HEK293 (cell line): Measurements from ENCODE around the gene ARID3A.

ENCODE experiments used
- AEBP2 ChIP-seq: fragments of 450-650 bp; formaldehyde crosslinking; IDR thresholded peaks from 2 replicates; pipeline ENCODE4 v1.5.1; 2016; ENCODE audit warnings: missing biosample characterization, missing genetic modification characterization, borderline replicate concordance
- FEZF1 ChIP-seq: fragments of 450-650 bp; formaldehyde crosslinking; IDR thresholded peaks from 2 replicates; pipeline ENCODE4 v1.5.1; 2016; ENCODE audit warnings: missing biosample characterization, missing genetic modification characterization
- GLI4 ChIP-seq: fragments of 450-650 bp; formaldehyde crosslinking; IDR thresholded peaks from 2 replicates; pipeline ENCODE4 v1.5.1; 2016; ENCODE audit warnings: missing biosample characterization, missing genetic modification characterization
- GLIS1 ChIP-seq: fragments of 450-650 bp; formaldehyde crosslinking; IDR thresholded peaks from 2 replicates; pipeline ENCODE4 v1.5.1; 2016; ENCODE audit warnings: missing biosample characterization, missing genetic modification characterization
- HOXA7 ChIP-seq: sonication (generic); formaldehyde crosslinking; IDR thresholded peaks from 2 replicates; pipeline ENCODE4 v1.8.1; 2022; ENCODE audit warnings: missing genetic modification reagents, borderline replicate concordance
- KLF1 ChIP-seq: fragments of 450-650 bp; formaldehyde crosslinking; IDR thresholded peaks from 2 replicates; pipeline ENCODE4 v1.5.1; 2016; ENCODE audit warnings: missing biosample characterization, missing genetic modification characterization
- KLF9 ChIP-seq: fragments of 450-650 bp; formaldehyde crosslinking; IDR thresholded peaks from 2 replicates; pipeline ENCODE4 v1.5.1; 2016; ENCODE audit warnings: missing biosample characterization, missing genetic modification characterization, low read depth
- PATZ1 ChIP-seq: fragments of 450-650 bp; formaldehyde crosslinking; IDR thresholded peaks from 2 replicates; pipeline ENCODE4 v1.5.1; 2016; ENCODE audit warnings: missing biosample characterization, missing genetic modification characterization
- PRDM1 ChIP-seq: fragments of 450-650 bp; formaldehyde crosslinking; IDR thresholded peaks from 2 replicates; pipeline ENCODE4; 2016; ENCODE audit warnings: missing biosample characterization, missing genetic modification characterization
- SALL2 ChIP-seq: fragments of 450-650 bp; formaldehyde crosslinking; IDR thresholded peaks from 2 replicates; pipeline ENCODE4 v1.5.0; 2017; ENCODE audit warnings: missing biosample characterization, mild to moderate bottlenecking, missing genetic modification characterization, borderline replicate concordance
- SCRT2 ChIP-seq: fragments of 450-650 bp; formaldehyde crosslinking; IDR thresholded peaks from 2 replicates; pipeline ENCODE4 v1.5.1; 2016; ENCODE audit warnings: missing biosample characterization, missing genetic modification characterization
- TRIM28 ChIP-seq: IDR thresholded peaks from 2 replicates; pipeline ENCODE4 v1.6.1; 2011; ENCODE audit warnings: low read length, control low read depth, borderline replicate concordance
- ZBTB21 ChIP-seq: fragments of 450-650 bp; formaldehyde crosslinking; IDR thresholded peaks from 2 replicates; pipeline ENCODE4 v1.5.1; 2017; ENCODE audit warnings: missing biosample characterization, missing genetic modification characterization
- ZBTB49 ChIP-seq: fragments of 450-650 bp; formaldehyde crosslinking; IDR thresholded peaks from 2 replicates; pipeline ENCODE4 v1.5.1; 2016; ENCODE audit warnings: missing biosample characterization, missing genetic modification characterization, low read depth
- ZFP69B ChIP-seq: fragments of 450-650 bp; formaldehyde crosslinking; IDR thresholded peaks from 2 replicates; pipeline ENCODE4 v1.5.1; 2016; ENCODE audit warnings: missing biosample characterization, missing genetic modification characterization
- ZNF155 ChIP-seq: fragments of 450-650 bp; formaldehyde crosslinking; IDR thresholded peaks from 2 replicates; pipeline ENCODE4 v1.5.1; 2016; ENCODE audit warnings: missing biosample characterization, missing genetic modification characterization
- ZNF175 ChIP-seq: fragments of 450-650 bp; formaldehyde crosslinking; IDR thresholded peaks from 2 replicates; pipeline ENCODE4 v1.5.1; 2016; ENCODE audit warnings: missing biosample characterization, missing genetic modification characterization
- ZNF19 ChIP-seq: fragments of 450-650 bp; formaldehyde crosslinking; IDR thresholded peaks from 2 replicates; pipeline ENCODE4; 2016; ENCODE audit warnings: missing biosample characterization, missing genetic modification characterization, low read depth
- ZNF202 ChIP-seq: fragments of 450-650 bp; formaldehyde crosslinking; IDR thresholded peaks from 2 replicates; pipeline ENCODE4 v1.5.1; 2016; ENCODE audit warnings: missing biosample characterization, missing genetic modification characterization, borderline replicate concordance
- ZNF274 ChIP-seq, 2 experiments: fragments of 200-500 bp in 1 of 2; fragments of 450-650 bp in 1 of 2; sonication (Bioruptor generic) in 1 of 2; formaldehyde crosslinking in 1 of 2; IDR thresholded peaks; 2 replicates each; pipeline versions ENCODE4 v1.5.1 to v1.6.1; 2014 to 2016; ENCODE audit warnings: borderline replicate concordance in 1 of 2, inconsistent platforms in 1 of 2, low read length in 1 of 2, missing biosample characterization in 1 of 2, missing genetic modification characterization in 1 of 2
- ZNF350 ChIP-seq: fragments of 450-650 bp; formaldehyde crosslinking; IDR thresholded peaks from 2 replicates; pipeline ENCODE4 v1.5.0; 2017; ENCODE audit warnings: missing biosample characterization, mild to moderate bottlenecking, missing genetic modification characterization
- ZNF394 ChIP-seq: fragments of 450-650 bp; formaldehyde crosslinking; IDR thresholded peaks from 2 replicates; pipeline ENCODE4 v1.5.1; 2016; ENCODE audit warnings: missing biosample characterization, missing genetic modification characterization, mild to moderate bottlenecking, moderate library complexity, borderline replicate concordance
- ZNF423 ChIP-seq: fragments of 450-650 bp; formaldehyde crosslinking; IDR thresholded peaks from 2 replicates; pipeline ENCODE4 v1.5.1; 2016; ENCODE audit warnings: missing biosample characterization, missing genetic modification characterization
- ZNF501 ChIP-seq: fragments of 450-650 bp; formaldehyde crosslinking; IDR thresholded peaks from 2 replicates; pipeline ENCODE4 v1.5.1; 2016; ENCODE audit warnings: missing biosample characterization, missing genetic modification characterization
- ZNF549 ChIP-seq: fragments of 450-650 bp; IDR thresholded peaks from 2 replicates; pipeline ENCODE4 v1.5.1; 2018; ENCODE audit warnings: missing biosample characterization, missing genetic modification characterization, mild to moderate bottlenecking, inconsistent platforms, moderate library complexity
- ZNF555 ChIP-seq: fragments of 450-650 bp; formaldehyde crosslinking; conservative IDR thresholded peaks from 2 replicates; pipeline ENCODE4 v1.5.1; 2017; ENCODE audit warnings: missing biosample characterization, mild to moderate bottlenecking, missing genetic modification characterization, inconsistent platforms
- ZNF561 ChIP-seq: fragments of 450-650 bp; IDR thresholded peaks from 2 replicates; pipeline ENCODE4 v1.5.1; 2018; ENCODE audit warnings: missing biosample characterization, missing genetic modification characterization, borderline replicate concordance
- ZNF585B ChIP-seq: fragments of 450-650 bp; formaldehyde crosslinking; IDR thresholded peaks from 2 replicates; pipeline ENCODE4 v1.5.1; 2016; ENCODE audit warnings: missing biosample characterization, missing genetic modification characterization
- ZNF596 ChIP-seq: fragments of 450-650 bp; IDR thresholded peaks from 2 replicates; pipeline ENCODE4 v1.5.0; 2018; ENCODE audit warnings: missing biosample characterization, mild to moderate bottlenecking, missing genetic modification characterization, moderate library complexity
- ZNF639 ChIP-seq: fragments of 450-650 bp; formaldehyde crosslinking; IDR thresholded peaks from 2 replicates; pipeline ENCODE4 v1.5.1; 2016; ENCODE audit warnings: missing biosample characterization, missing genetic modification characterization
- ZSCAN18 ChIP-seq: fragments of 450-650 bp; formaldehyde crosslinking; IDR thresholded peaks from 2 replicates; pipeline ENCODE4 v1.5.1; 2016; ENCODE audit warnings: missing biosample characterization, missing genetic modification characterization
- ZSCAN23 ChIP-seq: fragments of 450-650 bp; formaldehyde crosslinking; IDR thresholded peaks from 2 replicates; pipeline ENCODE4 v1.5.1; 2016; ENCODE audit warnings: missing biosample characterization, missing genetic modification characterization

ARID3A gene

GRCh38 chr19:925526-926322, at the start of gene ARID3A (continued):
- TF ChIP-seq HOXA7 (no peak), ZBTB49 (tag by site-specific recombination) (no peak), SALL2 (tag by site-specific recombination) (no peak), ZNF639 (tag by site-specific recombination) (no peak), ZFP69B (no peak), KLF9 (no peak; the same call in 1 of the 2 replicates), ZNF394 (tag by site-specific recombination) (peak; percentile 28; the same call in 1 of the 2 replicates), ZNF155 (no peak), ZNF202 (no peak), ZNF596 (tag by site-specific recombination) (no peak), PATZ1 (tag by site-specific recombination) (peak; percentile 61), TRIM28 (no peak), ZNF549 (tag by site-specific recombination) (no peak), ZBTB21 (tag by site-specific recombination) (no peak; the same call in 1 of the 2 replicates), KLF1 (tag by site-specific recombination) (no peak), SCRT2 (tag by site-specific recombination) (no peak), ZNF19 (tag by site-specific recombination) (no peak), GLI4 (tag by site-specific recombination) (no peak), PRDM1 (tag by site-specific recombination) (no peak), ZNF555 (tag by site-specific recombination) (no peak), ZNF175 (tag by site-specific recombination) (no peak), ZNF274 (IDR thresholded peaks at IDR 0.05; ENCODE audit: low read length) (no peak), ZNF274 (tag by site-specific recombination; IDR thresholded peaks at IDR 0.05; ENCODE audit: borderline replicate concordance) (no peak), FEZF1 (tag by site-specific recombination) (no peak), ZNF501 (tag by site-specific recombination) (no peak), AEBP2 (tag by site-specific recombination) (no peak), ZNF350 (tag by site-specific recombination) (no peak), GLIS1 (0 out of 2 replicates have a peak, but pooled peaks have one; percentile 10), ZNF561 (tag by site-specific recombination) (no peak), ZNF585B (tag by site-specific recombination) (no peak), ZSCAN18 (no peak), ZNF423 (tag by site-specific recombination) (no peak), ZSCAN23 (no peak)
